LNCAP (cell line): ENCODE results near the gene DIO3.

Experiments
- TF ChIP-seq, protein P1 (sequence below): fragments of 450-650 bp; IDR thresholded peaks from 2 replicates; pipeline ENCODE4 v1.5.1; 2017; ENCODE audit warnings: mild to moderate bottlenecking

The DIO3 gene

GRCh38 chr14:101535701-101536207 lies 25.5 kb upstream of the DIO3 start:
- TF ChIP-seq, protein P1, sequence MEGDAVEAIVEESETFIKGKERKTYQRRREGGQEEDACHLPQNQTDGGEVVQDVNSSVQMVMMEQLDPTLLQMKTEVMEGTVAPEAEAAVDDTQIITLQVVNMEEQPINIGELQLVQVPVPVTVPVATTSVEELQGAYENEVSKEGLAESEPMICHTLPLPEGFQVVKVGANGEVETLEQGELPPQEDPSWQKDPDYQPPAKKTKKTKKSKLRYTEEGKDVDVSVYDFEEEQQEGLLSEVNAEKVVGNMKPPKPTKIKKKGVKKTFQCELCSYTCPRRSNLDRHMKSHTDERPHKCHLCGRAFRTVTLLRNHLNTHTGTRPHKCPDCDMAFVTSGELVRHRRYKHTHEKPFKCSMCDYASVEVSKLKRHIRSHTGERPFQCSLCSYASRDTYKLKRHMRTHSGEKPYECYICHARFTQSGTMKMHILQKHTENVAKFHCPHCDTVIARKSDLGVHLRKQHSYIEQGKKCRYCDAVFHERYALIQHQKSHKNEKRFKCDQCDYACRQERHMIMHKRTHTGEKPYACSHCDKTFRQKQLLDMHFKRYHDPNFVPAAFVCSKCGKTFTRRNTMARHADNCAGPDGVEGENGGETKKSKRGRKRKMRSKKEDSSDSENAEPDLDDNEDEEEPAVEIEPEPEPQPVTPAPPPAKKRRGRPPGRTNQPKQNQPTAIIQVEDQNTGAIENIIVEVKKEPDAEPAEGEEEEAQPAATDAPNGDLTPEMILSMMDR, result no peak

DNA sequence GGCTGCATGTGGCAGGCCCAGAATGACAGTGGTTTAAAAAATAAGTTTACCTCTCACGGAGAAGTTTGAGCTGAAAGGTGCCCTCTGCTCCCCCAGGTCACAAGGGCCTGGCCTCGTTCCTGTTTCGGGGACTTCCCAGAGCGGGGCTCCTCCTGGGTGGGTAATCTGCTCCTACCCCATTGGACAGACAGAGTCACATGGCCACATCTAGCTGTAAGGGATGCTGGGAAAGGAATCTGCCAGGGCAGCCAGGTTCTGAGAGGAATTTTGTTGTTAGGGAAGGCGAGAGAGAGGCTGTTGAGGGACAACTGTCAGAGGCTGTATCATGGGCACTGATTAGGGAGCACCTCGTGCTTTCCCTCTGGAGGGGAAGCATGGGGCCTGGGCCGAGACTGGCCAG lies 24.0 kb upstream of the DIO3 start:
- TF ChIP-seq, protein P1, result no peak

GRCh38 chr14:101538878-101539277 lies 22.4 kb upstream of the DIO3 start:
- TF ChIP-seq, protein P1, result no peak

GRCh38 chr14:101539880-101540279 lies 21.4 kb upstream of the DIO3 start:
- TF ChIP-seq, protein P1, result no peak

GRCh38 chr14:101540481-101541462 lies 20.5 kb upstream of the DIO3 start:
- TF ChIP-seq, protein P1, result no peak

- TF ChIP-seq, protein P1, result no peak
Measured at GRCh38 chr14:101542391-101542790, 18.9 kb upstream of the DIO3 start.

GRCh38 chr14:101543814-101544213 lies 17.5 kb upstream of the DIO3 start:
- TF ChIP-seq, protein P1, result no peak
